IPS-NIHi11 (cell line): Measurements from ENCODE around the gene ATP8B3.
A peak's percentile ranks its signal among the peaks of the same experiment; 100 is the strongest.

Source experiments
- DNase-seq: peaks from one replicate; pipeline ENCODE4 v3.0.0; 2012; ENCODE audit warnings: mixed read lengths, low spot score

Gene ATP8B3

GRCh38 chr19:1754636-1755466, 57.2 kb downstream of the ATP8B3 start:
- DNase-seq = no peak

DNA sequence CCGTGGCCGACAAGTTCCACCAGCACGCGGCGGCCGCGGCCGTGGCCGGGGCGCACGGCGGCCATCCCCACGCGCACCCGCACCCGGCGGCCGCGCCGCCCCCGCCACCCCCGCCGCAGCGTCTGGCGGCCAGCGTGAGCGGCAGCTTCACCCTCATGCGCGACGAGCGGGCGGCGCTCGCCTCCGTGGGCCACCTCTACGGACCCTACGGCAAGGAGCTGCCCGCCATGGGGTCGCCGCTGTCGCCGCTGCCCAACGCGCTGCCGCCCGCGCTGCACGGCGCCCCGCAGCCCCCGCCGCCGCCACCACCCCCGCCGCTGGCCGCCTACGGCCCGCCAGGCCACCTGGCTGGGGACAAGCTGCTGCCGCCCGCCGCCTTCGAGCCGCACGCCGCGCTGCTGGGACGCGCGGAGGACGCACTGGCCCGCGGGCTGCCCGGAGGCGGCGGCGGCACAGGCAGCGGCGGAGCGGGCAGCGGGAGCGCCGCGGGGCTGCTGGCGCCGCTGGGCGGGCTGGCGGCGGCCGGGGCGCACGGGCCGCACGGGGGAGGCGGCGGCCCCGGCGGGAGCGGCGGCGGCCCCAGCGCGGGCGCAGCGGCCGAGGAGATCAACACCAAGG, 57.9 kb downstream of the ATP8B3 start:
- no peak for DNase-seq

GRCh38 chr19:1752757-1753728, 59.0 kb downstream of the ATP8B3 start, which contains the start of gene ONECUT3:
Gene ONECUT3, plus strand, starts transcription at chr19:1753506. Its CDS starts 157 bp downstream, at chr19:1753663.
- DNase-seq = peak; percentile 79

DNA sequence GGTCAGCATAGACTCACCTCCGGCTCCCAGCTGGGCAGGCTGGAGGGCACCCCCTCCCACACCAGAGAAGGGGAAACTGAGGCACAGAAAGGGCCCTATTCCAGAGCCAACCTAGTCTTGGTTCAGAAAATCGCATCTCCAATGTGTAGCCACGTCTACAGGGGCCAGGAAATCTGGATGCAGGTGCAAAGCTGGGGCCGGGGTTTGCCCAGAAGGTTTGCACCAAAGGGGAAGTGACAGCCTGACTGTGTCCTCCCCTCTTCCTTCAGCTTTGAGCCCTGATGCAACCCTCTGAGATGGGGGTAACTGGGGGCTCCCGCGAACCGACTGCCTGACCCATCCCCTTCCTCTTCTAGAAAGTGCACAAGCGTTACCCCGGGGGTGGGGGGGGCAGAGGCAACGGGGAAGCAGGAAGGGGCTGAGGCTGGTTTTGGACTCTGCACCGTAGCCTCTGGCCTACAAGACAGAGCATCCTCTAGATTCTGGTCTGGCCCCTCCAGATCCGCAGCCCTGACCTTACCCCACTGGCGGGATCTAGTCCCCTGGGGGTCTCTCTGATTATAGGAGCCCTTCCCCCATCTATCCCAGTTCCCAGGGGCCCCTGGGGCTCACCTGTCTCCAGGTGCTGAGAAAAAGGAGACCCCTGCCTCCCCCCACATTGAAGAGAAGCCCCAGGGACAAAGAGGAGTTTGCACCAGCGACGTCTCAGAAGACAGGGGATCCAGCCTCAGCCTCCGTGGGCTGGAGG, 59.9 kb downstream of the ATP8B3 start:
- no peak for DNase-seq

DNA sequence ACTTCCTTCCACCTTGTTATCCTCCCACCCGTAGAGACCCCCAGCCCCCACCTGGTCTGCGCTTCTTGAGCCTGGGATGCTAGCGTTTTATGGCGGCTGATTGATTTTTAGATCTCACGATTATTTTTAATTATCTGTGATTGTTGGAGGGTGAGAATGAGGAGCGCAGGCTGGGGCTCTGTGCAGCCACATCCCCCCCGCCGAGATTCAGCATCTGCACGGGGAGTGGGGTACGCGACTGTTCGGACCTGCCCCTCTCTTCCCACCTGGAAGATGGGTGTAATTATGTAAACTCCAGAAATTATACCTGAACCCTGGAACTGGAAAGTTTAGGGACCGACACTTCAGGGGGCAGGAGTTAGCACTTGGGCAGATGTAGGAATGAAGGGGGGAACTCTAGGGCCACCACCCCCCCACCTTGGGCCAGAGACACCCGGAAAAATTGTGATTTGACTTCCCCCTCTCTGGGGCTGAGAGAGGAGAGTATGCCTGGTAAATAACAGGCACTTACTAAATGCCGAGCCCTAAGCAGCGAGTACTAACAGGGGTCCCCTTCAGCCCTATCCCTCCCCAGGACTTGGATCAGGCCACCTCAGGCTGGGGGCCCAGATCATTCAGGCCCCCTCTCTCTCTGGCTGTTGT, 60.6 kb downstream of the ATP8B3 start:
- DNase-seq = no peak

DNA sequence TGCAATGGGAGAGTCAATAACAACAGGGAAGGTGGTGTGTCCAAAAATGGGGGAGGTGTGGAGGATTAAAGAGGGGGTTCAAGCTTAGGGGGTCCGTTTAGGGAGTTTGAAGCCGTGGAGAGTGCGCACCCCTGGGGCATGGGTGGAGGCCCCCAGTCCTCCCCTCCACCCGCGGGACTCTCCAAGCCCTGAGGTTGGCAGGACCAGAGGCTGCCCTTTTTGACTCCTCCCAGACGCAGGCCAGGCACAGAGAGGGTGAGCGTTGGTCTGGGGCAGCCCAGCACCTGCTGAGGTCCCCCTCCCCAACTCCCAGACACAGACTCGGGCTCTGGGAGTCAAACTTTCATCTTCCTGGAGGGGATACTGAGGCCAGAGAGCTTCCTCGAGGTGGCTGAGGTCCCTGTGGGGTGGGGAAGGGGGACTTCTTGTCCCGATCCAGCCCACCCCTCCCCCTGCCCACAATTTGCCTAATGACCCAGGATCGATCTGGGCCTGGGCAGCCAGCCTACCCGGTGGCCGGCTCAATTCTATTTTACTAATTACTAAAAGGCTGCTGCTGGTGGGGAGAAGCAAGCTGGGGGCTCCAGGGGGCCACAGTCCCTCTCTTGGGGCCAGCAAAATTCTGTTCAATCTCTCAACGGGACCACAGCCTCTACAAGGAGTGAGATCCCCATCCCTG, 61.6 kb downstream of the ATP8B3 start:
- no peak for DNase-seq

- DNase-seq = no peak
These were observed 62.4 kb downstream of the ATP8B3 start for GRCh38 chr19:1749373-1750342.

GRCh38 chr19:1748873-1749341, 63.2 kb downstream of the ATP8B3 start:
- no peak for DNase-seq

GRCh38 chr19:1748115-1748872, 63.8 kb downstream of the ATP8B3 start:
- DNase-seq = no peak

- peak; percentile 63 for DNase-seq
These were observed 64.6 kb downstream of the ATP8B3 start for GRCh38 chr19:1747285-1748114.

DNA sequence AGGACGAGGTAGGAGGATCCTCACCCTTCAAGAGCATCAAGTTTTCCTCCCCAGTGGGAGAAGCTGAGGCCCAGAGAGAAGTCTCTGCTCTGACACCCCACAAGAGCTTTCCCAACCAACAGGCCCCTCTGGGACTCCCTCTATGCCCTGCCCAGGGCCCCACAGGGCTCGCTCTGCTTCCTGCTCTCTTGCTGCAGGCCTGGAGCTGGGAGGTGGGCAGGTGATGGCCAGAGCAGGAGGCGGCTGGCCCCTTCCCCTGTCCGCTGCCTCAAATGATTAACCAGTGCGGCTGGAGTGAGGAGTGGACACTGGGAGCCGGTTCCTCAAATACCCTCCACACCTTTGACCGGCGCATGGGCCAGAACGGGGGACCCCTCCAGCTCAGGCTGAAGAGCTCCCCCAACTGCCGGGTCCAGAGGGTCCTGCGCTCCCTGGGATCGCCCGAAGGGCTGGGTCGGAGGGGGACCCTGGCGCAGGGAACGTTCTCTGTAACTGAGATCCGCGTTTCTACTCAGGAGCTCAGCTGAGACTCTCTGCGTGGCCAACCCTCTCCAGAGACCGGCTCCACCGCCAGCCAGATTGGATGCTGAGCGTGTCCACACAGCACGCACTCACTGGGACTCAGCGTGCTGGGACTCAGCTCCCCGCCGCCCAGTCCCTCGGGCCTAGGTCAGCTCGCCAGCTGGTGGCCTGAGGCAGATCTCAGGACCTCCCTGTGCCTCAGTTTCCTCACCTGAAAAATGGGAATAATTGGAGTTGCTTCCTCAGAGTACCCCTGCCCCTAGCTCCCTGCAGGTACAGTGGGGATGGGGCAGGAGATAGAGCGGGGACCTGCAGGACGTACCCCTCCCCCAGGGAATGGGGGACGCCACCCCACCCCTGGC, 65.4 kb downstream of the ATP8B3 start:
- no peak for DNase-seq

DNA sequence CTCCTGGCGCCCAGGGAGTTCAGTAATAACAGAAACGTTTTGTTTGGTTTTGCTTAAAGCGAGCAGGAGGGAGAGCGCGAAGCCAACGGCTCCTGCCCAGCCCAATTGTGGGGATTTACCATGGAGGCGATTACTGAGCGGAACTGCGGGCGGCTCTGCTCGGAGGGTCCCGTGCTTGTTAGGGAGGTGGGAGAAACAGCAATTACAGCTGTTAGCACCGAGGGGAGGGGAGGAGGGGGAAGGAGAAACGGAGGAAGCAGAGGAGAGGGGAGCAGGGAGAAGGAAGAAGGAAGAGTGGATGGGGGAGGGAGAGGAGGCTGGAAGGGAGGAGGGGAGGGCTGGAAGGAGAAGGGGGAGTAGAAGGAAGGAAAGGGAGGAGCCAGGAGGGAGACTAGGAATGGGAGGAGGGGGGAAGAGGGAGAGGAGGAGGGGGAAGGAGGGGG, 66.5 kb downstream of the ATP8B3 start:
- DNase-seq = peak; percentile 44

DNA sequence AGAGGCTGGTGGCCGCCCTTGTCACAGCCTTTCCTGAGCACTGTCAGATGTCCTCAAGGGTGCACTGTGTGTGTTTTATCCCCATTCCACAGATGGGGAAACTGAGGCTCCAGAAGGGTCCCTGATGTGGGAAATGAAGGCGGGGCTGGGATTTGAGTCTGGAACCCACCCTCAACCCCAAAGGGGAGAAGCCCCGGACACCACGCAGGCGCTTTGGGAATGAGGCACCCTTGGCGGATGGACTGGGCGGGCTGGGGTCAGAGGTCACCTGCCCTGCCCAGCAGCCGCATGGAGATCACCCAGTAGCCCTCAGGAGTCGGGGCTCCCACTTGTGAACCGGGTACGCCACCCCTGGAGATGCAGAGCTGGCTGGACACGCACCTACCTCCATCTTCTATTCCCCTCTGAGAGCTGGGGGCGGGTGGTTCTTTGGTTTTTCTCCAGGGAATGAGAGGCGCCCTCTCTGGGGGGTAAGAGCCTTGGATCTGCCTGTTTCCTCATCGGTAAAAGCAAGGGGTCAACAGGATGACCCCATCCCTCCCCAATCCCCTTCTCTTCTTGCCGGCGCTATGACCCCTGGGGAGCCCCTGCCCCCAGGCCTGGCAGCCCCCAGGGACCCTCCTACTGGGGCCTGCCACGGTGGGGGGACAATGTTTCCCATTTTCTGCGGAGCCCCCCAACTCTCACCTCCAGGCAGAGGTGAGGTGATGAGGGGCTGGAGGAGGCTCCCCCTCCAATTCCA, 67.1 kb downstream of the ATP8B3 start:
- no peak for DNase-seq

GRCh38 chr19:1744133-1744665, 67.9 kb downstream of the ATP8B3 start:
- DNase-seq = no peak

- DNase-seq = no peak
These were observed 68.9 kb downstream of the ATP8B3 start for GRCh38 chr19:1742989-1743696.
